Activated CD4-positive, alpha-beta T cell treated with anti-CD3 and anti-CD28 coated beads for 4 hours (primary cell): ENCODE data around the gene PSPC1.

Experiments
- DNase-seq, 2 donors: peaks; one replicate each; pipeline ENCODE4 v3.0.0-alpha.2; 2020

Gene PSPC1

DNA sequence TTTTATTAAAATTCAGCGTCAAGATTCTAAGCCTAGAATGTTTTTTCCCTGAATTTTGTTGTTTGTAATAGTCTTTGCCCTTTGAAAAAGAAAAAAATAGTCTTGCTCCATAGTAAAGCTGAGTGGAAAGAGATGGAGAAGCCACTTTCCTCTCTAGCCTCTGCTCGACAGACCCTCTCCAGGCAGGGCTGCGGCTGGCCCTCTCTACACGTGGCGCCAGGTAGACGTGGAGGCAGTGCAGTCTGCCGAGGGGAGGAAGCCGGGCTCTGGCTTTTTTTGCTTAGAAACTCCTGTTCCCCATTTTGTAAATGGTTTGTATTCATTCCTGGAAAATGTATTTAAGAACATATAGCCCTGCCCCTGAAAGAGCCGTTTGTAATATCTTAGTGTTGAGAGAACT, 114.0 kb downstream of the PSPC1 start:
- DNase-seq = no peak

- no peak for DNase-seq
These were observed 117.3 kb downstream of the PSPC1 start for GRCh38 chr13:19665427-19665859.

DNA sequence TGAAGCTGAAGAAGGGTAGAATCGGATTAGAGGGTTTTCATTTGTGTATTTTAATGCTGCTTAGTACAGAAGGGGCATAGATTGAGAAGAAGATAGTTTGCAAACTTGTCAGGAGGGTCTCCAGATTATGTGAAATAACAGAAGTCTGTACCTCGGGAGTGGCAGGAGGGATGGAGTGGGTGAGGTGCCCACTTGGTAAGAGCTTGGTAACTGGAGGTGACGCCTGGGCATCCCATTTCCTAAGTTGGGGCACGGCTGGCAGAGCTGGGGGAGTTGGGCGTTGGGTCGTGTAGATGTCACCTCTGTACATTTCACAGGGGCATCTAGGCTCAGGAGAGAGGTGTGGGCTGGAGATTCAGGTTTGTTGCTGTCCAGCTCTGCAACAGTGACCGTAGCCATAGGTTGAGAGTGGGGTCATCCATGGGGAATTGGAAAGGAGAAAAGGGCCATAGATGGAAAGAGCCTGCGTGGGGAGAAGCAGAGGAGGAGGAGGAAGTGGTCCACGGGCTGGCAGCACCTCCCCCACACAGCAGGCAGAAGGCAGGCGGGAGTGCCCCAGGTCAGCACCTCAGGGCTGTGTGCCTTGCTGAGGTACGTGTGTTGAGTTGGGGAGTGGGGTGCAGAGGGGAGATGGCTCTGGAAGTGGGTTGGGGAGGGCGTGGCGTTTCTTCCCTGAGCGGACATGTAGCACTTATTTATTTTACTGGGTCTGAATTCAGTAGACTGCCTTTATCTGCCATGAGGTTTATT, 118.1 kb downstream of the PSPC1 start:
- DNase-seq = no peak

DNA sequence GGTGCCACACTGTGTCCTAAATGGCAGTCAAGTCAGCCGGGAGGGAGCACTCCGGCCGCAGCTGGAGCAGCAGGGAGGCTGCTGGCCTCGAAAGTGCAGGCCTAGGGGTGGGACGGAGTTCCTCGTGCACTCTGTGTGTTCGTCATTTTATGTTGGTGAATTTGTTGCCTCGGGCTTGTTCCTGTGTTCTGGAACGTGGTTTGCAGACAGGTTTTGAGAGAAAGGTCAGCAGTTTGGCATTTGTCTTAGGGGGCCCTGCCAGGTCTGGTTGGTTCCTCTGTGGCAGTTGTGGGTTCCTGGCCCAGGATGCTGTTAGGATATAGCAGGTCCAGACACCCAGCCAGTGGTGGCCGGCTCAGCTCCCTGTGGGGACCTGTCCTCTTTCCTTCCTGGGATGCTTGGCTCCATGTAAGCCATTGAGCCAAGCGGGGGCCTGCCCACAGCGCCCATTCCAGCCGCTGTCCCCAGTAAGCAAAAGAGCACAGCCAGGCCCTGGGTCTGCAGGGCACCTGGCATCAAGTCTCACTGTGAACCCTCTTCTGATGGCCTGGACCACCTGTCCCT, 119.2 kb downstream of the PSPC1 start:
- DNase-seq = no peak

DNA sequence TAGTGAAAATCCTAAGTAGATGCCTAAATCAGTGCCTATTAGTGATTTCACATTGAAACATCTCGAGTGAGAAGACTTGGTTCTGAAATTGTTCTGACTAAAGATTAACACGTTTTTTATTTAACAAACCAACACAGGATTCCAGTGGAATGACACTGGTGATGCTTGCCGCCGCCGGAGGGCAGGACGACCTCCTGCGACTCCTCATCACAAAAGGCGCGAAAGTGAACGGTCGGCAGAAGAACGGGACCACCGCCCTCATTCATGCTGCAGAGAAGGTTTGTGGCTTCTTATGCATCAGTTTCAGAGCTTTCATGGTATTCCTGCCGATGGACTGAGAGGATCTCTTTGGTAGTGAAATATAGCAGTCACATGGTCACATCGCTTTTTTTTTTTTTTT, 121.2 kb downstream of the PSPC1 start:
- no peak for DNase-seq

GRCh38 chr13:19661126-19661525, 121.6 kb downstream of the PSPC1 start:
- no peak for DNase-seq

GRCh38 chr13:19658831-19659230, 123.9 kb downstream of the PSPC1 start:
- no peak for DNase-seq

DNA sequence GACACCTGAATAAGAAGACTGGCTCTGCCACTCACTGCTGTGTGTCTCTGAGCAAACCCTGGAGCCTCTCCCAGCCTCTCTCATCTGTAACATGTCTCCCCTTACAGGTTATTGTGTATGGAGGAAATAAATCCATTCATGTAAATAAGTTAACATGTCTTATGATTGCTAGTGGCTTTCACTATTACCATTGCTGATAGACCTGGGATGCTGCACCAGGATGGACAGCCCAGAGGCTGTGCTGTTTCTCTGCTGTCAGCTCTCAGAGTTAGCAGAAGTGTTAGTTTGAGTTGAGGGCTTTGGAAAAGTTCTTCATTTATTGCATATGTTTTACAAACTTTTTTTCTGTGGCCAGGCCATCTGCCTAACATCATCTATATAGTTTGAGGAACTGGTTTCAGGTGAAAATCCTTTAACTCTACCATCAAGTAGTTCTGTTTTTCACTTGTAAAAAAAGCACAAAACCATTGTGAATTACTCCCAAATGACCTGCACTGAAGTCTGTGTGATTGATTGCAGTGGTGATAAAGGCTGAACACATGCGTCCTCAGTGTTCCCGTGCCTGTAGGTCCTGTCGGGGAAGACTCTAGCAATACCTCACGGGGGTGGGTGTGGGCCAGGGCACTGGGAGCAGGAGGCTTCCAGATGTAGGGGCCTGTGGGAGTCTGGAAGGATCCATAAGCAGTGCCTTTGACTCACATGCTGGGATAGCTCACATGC, 124.7 kb downstream of the PSPC1 start:
- no peak for DNase-seq
